DND-41 (cell line): ENCODE measurements around the gene BICC1.

Source experiments
- ATAC-seq: fragments of 200-7000 bp; cut with Tn5 transposase; 3 replicates; pipeline ENCODE4 v1.9.1; 2021; ENCODE audit warnings: low read depth; ENCODE audit not compliant: insufficient read depth
- DNase-seq: peaks from one replicate; pipeline ENCODE4 v3.0.0-alpha.2; 2020
- H2AFZ ChIP-seq: 2 replicates; pipeline ENCODE4 v1.6.0; 2012; ENCODE audit warnings: low read depth, low read length
- H3K27ac ChIP-seq: 2 replicates; pipeline ENCODE4 v1.5.1; 2012; ENCODE audit warnings: low read length, inconsistent platforms
- H3K27me3 ChIP-seq: fragments of 200-600 bp; sonication (generic); 2 replicates; pipeline ENCODE4 v1.6.0; 2012; ENCODE audit warnings: low read length, mild to moderate bottlenecking, inconsistent platforms; ENCODE audit not compliant: insufficient read depth, poor library complexity
- H3K36me3 ChIP-seq: 2 replicates; pipeline ENCODE4 v1.5.1; 2012; ENCODE audit warnings: low read length, inconsistent platforms; ENCODE audit not compliant: insufficient read depth
- H3K4me1 ChIP-seq: 2 replicates; pipeline ENCODE4 v1.5.1; 2012; ENCODE audit warnings: mild to moderate bottlenecking, low read length; ENCODE audit not compliant: insufficient read depth
- H3K4me2 ChIP-seq: 2 replicates; pipeline ENCODE4 v1.6.0; 2012; ENCODE audit warnings: mild to moderate bottlenecking, moderate library complexity, low read length, inconsistent platforms; ENCODE audit not compliant: insufficient read depth
- H3K4me3 ChIP-seq, 2 experiments: fragments of 200-600 bp in 1 of 2; shearing (Covaris generic) in 1 of 2; 2 replicates each; pipeline ENCODE4 v1.5.1; 2012 to 2016; ENCODE audit warnings: inconsistent platforms in 2 of 2, low read length in 2 of 2, mild to moderate bottlenecking in 2 of 2, low read depth in 1 of 2, moderate library complexity in 1 of 2
- H3K79me2 ChIP-seq: 2 replicates; pipeline ENCODE4 v1.6.0; 2012; ENCODE audit warnings: low read length, inconsistent platforms; ENCODE audit not compliant: insufficient read depth
- H3K9ac ChIP-seq: 2 replicates; pipeline ENCODE4 v1.6.0; 2012; ENCODE audit warnings: low read depth, mild to moderate bottlenecking, inconsistent platforms, low read length, moderate library complexity
- H3K9me3 ChIP-seq: 2 replicates; pipeline ENCODE4 v1.5.1; 2012; ENCODE audit warnings: low read length, moderate library complexity, mild to moderate bottlenecking, inconsistent platforms; ENCODE audit not compliant: insufficient read depth, severe bottlenecking
- H4K20me1 ChIP-seq: 2 replicates; pipeline ENCODE4 v1.6.0; 2012; ENCODE audit warnings: low read length; ENCODE audit not compliant: insufficient read depth
- EZH2 ChIP-seq: IDR thresholded peaks from 3 replicates; pipeline ENCODE4 v1.6.1; 2012; ENCODE audit warnings: borderline replicate concordance, low read depth, mild to moderate bottlenecking, moderate library complexity, low read length, inconsistent platforms; ENCODE audit not compliant: severe bottlenecking
- TF ChIP-seq, protein P1 (sequence below): IDR thresholded peaks from 2 replicates; pipeline ENCODE4 v1.5.1; 2012; ENCODE audit warnings: borderline replicate concordance, low read length, moderate library complexity, mild to moderate bottlenecking; ENCODE audit not compliant: poor library complexity, severe bottlenecking; ENCODE audit errors: extremely low read depth

Gene BICC1

GRCh38 chr10:58791137-58791536 is 278.5 kb downstream of the BICC1 start:
- DNase-seq = no peak
- no peak overlapping the region for H3K9ac ChIP-seq
- H2AFZ ChIP-seq = no peak overlapping the region
- no peaks in the 10 kb centered on the region for H3K27me3 ChIP-seq
- no peak for TF ChIP-seq EZH2
- TF ChIP-seq, protein P1, sequence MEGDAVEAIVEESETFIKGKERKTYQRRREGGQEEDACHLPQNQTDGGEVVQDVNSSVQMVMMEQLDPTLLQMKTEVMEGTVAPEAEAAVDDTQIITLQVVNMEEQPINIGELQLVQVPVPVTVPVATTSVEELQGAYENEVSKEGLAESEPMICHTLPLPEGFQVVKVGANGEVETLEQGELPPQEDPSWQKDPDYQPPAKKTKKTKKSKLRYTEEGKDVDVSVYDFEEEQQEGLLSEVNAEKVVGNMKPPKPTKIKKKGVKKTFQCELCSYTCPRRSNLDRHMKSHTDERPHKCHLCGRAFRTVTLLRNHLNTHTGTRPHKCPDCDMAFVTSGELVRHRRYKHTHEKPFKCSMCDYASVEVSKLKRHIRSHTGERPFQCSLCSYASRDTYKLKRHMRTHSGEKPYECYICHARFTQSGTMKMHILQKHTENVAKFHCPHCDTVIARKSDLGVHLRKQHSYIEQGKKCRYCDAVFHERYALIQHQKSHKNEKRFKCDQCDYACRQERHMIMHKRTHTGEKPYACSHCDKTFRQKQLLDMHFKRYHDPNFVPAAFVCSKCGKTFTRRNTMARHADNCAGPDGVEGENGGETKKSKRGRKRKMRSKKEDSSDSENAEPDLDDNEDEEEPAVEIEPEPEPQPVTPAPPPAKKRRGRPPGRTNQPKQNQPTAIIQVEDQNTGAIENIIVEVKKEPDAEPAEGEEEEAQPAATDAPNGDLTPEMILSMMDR = no peak
- H3K4me2 ChIP-seq = no peak overlapping the region
- H3K27ac ChIP-seq = no peak overlapping the region
- ATAC-seq = no peak
- H3K36me3 ChIP-seq = no peaks in the 10 kb centered on the region
- H4K20me1 ChIP-seq = no peaks in the 10 kb centered on the region
- H3K4me3 ChIP-seq = no peak overlapping the region
- H3K79me2 ChIP-seq = no peaks in the 10 kb centered on the region
- H3K9me3 ChIP-seq = no peaks in the 10 kb centered on the region
- H3K4me1 ChIP-seq = no peaks in the 10 kb centered on the region

DNA sequence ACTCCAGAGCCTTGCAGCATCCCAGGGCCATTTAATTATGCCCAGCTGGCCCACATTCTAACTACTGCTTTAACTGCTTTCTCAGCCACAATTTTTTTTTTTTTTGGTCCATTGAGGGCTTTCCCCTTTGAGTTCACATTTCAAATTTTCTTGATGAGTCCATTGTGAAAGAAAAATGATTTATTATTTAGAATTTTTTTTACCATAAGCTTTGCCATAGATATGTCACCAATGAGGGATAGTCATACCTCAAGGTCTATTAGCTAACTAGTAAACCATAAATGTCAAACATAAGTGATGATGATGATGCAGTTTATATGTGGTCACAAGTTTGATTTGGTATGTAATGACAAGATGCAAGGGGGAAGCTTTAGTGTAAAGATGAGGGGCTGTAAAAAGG is 282.9 kb downstream of the BICC1 start:
- Histone ChIP-seq H3K27ac (no peak overlapping the region), H3K79me2 (no peaks in the 10 kb centered on the region), H3K27me3 (no peaks in the 10 kb centered on the region), H3K9me3 (no peaks in the 10 kb centered on the region), H2AFZ (no peak overlapping the region), H3K4me1 (no peaks in the 10 kb centered on the region), H4K20me1 (no peaks in the 10 kb centered on the region), H3K4me2 (no peak overlapping the region), H3K9ac (no peak overlapping the region), H3K36me3 (no peaks in the 10 kb centered on the region), H3K4me3 (no peak overlapping the region)
- TF ChIP-seq, protein P1 = no peak
- TF ChIP-seq EZH2 = no peak
- DNase-seq (no peak), ATAC-seq (no peak)

- no peak overlapping the region for H2AFZ ChIP-seq
- no peaks in the 10 kb centered on the region for H3K27me3 ChIP-seq
- H3K36me3 ChIP-seq = no peaks in the 10 kb centered on the region
- H4K20me1 ChIP-seq = no peaks in the 10 kb centered on the region
- DNase-seq (no peak), ATAC-seq (no peak)
- H3K4me2 ChIP-seq = no peak overlapping the region
- no peak overlapping the region for H3K9ac ChIP-seq
- no peak overlapping the region for H3K4me3 ChIP-seq
- H3K27ac ChIP-seq = no peak overlapping the region
- no peaks in the 10 kb centered on the region for H3K4me1 ChIP-seq
- no peaks in the 10 kb centered on the region for H3K79me2 ChIP-seq
- TF ChIP-seq EZH2 = no peak
- TF ChIP-seq, protein P1 = no peak
- no peaks in the 10 kb centered on the region for H3K9me3 ChIP-seq
These were observed 283.6 kb downstream of the BICC1 start for GRCh38 chr10:58796242-58796641.

DNA sequence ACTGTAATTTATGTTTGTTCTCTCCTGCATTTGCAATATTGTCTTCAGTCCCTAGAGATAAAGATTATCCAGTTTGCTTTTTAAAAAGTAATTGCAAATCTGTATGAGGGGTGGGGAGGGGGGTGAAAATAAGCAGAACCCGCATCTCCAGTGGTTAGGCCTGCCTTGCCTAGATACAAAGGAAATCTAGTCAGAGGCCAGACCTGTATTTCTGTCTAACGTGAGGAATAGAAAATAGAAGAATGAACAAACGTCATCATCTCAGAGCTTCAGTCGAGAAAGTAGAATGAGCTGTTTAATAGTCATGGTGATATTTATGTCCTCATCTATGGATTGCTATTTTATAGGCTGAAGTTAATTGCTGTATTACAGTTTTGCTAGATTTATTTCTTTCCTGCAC is 284.2 kb downstream of the BICC1 start:
- Histone ChIP-seq H3K9me3 (no peaks in the 10 kb centered on the region), H3K36me3 (no peaks in the 10 kb centered on the region), H3K27me3 (no peaks in the 10 kb centered on the region), H4K20me1 (no peaks in the 10 kb centered on the region), H3K4me2 (no peak overlapping the region), H3K79me2 (no peaks in the 10 kb centered on the region), H3K9ac (no peak overlapping the region), H3K4me1 (no peaks in the 10 kb centered on the region), H2AFZ (no peak overlapping the region), H3K27ac (no peak overlapping the region), H3K4me3 (no peak overlapping the region)
- TF ChIP-seq, protein P1 = no peak
- TF ChIP-seq EZH2 = no peak
- DNase-seq (no peak), ATAC-seq (no peak)
